HepG2 (cell line): ENCODE measurements around the gene SMC1B. TPM values are rescaled to one million over a fixed set of nuclear protein-coding genes. Genes with fewer than 3 reads are reported as not detected.

Experiments
- ATF6 ChIP-seq: sonication (generic); formaldehyde crosslinking; conservative IDR thresholded peaks from 2 replicates; pipeline ENCODE4 v1.4.0; 2020; ENCODE audit warnings: missing genetic modification reagents
- ETV5 ChIP-seq: IDR thresholded peaks from 2 replicates; pipeline ENCODE4 v1.6.1; 2018; ENCODE audit warnings: missing biosample characterization, missing genetic modification reagents, inconsistent platforms, borderline replicate concordance
- ETV6 ChIP-seq: sonication (generic); formaldehyde crosslinking; conservative IDR thresholded peaks from 2 replicates; pipeline ENCODE4 v1.4.0; 2020; ENCODE audit warnings: missing genetic modification reagents
- FOXC1 ChIP-seq: sonication (generic); formaldehyde crosslinking; IDR thresholded peaks from 2 replicates; pipeline ENCODE4 v1.8.0; 2022; ENCODE audit warnings: mild to moderate bottlenecking, missing genetic modification reagents, borderline replicate concordance
- KDM4B ChIP-seq: sonication (generic); formaldehyde crosslinking; IDR thresholded peaks from 2 replicates; pipeline ENCODE4 v1.4.0; 2020; ENCODE audit warnings: missing genetic modification reagents
- KLF13 ChIP-seq: sonication (generic); formaldehyde crosslinking; IDR thresholded peaks from 2 replicates; pipeline ENCODE4 v1.4.0; 2020; ENCODE audit warnings: mild to moderate bottlenecking, missing genetic modification reagents
- MIXL1 ChIP-seq: IDR thresholded peaks from 2 replicates; pipeline ENCODE4 v1.6.1; 2016
- MLXIP ChIP-seq: sonication (generic); formaldehyde crosslinking; IDR thresholded peaks from 2 replicates; pipeline ENCODE4 v1.9.0; 2021; ENCODE audit warnings: missing genetic modification reagents, borderline replicate concordance
- MTA3 ChIP-seq: sonication (generic); formaldehyde crosslinking; IDR thresholded peaks from 2 replicates; pipeline ENCODE4 v1.4.0; 2020; ENCODE audit warnings: missing genetic modification reagents
- NR3C1 ChIP-seq: sonication (generic); formaldehyde crosslinking; IDR thresholded peaks from 2 replicates; pipeline ENCODE4 v1.4.0; 2020; ENCODE audit warnings: missing genetic modification reagents
- PRDM10 ChIP-seq: sonication (generic); formaldehyde crosslinking; IDR thresholded peaks from 2 replicates; pipeline ENCODE4 v1.4.0; 2020; ENCODE audit warnings: low read depth, missing genetic modification reagents
- SIX4 ChIP-seq: sonication (generic); formaldehyde crosslinking; IDR thresholded peaks from 2 replicates; pipeline ENCODE4 v1.4.0; 2020; ENCODE audit warnings: missing genetic modification reagents
- THRA ChIP-seq: sonication (generic); formaldehyde crosslinking; IDR thresholded peaks from 2 replicates; pipeline ENCODE4 v1.4.0; 2020; ENCODE audit warnings: missing genetic modification reagents, borderline replicate concordance
- ZFP37 ChIP-seq: sonication (generic); formaldehyde crosslinking; IDR thresholded peaks from 2 replicates; pipeline ENCODE4 v1.4.0; 2020; ENCODE audit warnings: missing genetic modification reagents, borderline replicate concordance
- ZNF180 ChIP-seq: sonication (generic); formaldehyde crosslinking; IDR thresholded peaks from 2 replicates; pipeline ENCODE4 v1.4.0; 2020; ENCODE audit warnings: low read depth, missing genetic modification reagents, borderline replicate concordance
- ZNF263 ChIP-seq: sonication (generic); formaldehyde crosslinking; IDR thresholded peaks from 2 replicates; pipeline ENCODE4 v1.4.0; 2020; ENCODE audit warnings: missing genetic modification reagents
- ZNF337 ChIP-seq: sonication (generic); formaldehyde crosslinking; IDR thresholded peaks from 2 replicates; pipeline ENCODE4 v1.5.1; 2020; ENCODE audit warnings: missing genetic modification reagents, low read depth, mild to moderate bottlenecking, borderline replicate concordance
- ZNF564 ChIP-seq: sonication (generic); formaldehyde crosslinking; IDR thresholded peaks from 2 replicates; pipeline ENCODE4 v1.8.1; 2023; ENCODE audit warnings: mild to moderate bottlenecking, missing genetic modification reagents
- ZNF788 ChIP-seq: sonication (generic); formaldehyde crosslinking; IDR thresholded peaks from 2 replicates; pipeline ENCODE4 v1.5.0; 2020; ENCODE audit warnings: mild to moderate bottlenecking, missing genetic modification reagents, borderline replicate concordance
- polyA plus RNA-seq, 8 experiments: library from polyadenylated mRNA; depleted of rRNA in 3 of 8; stranded (reverse) in 7 of 8; unstranded in 1 of 8; fragments of >200 nt; fragmentation: Illumina TruSeq in 4 of 8; extraction: Trizol in 4 of 8; gene quantifications; 2 replicates each; pipeline versions ENCODE4 v1.2.1 to v1.2.3, GENCODE V29; 2011 to 2016; ENCODE audit warnings: low read depth in 4 of 8, missing spikeins in 1 of 8, mixed read lengths in 1 of 8; ENCODE audit not compliant: insufficient read depth in 1 of 8
- total RNA-seq, 5 experiments: library from RNA; depleted of rRNA; stranded (reverse); fragments of >200 nt; fragmentation: Illumina TruSeq; extraction: Trizol; gene quantifications; 2 replicates each; pipeline ENCODE4 v1.2.3, GENCODE V29; 2016; ENCODE audit warnings: low read depth in 1 of 5

SMC1B gene
- total and polyA plus RNA-seq, 2 of the 13 experiments (the other 11 are each of a cell fraction or from before 2014, with no cell fraction given), result not detected

- TF ChIP-seq ZNF564 (peak; percentile 97), ZNF263 (CRISPR knock-in tag) (peak; percentile 80), ZNF180 (CRISPR knock-in tag) (0 out of 2 replicates have a peak, but pooled peaks have one; percentile 32), ATF6 (CRISPR knock-in tag) (no peak), PRDM10 (CRISPR knock-in tag) (no peak; the same call in 1 of the 2 replicates), ETV6 (CRISPR knock-in tag) (peak; percentile 37; the same call in 1 of the 2 replicates), MLXIP (CRISPR knock-in tag) (no peak), ZNF788 (CRISPR knock-in tag) (peak; percentile 69; the same call in 1 of the 2 replicates), KDM4B (no peak), KLF13 (CRISPR knock-in tag) (no peak), ZFP37 (CRISPR knock-in tag) (no peak; the same call in 1 of the 2 replicates), FOXC1 (no peak), THRA (CRISPR knock-in tag) (peak; percentile 11; the same call in 1 of the 2 replicates), MIXL1 (CRISPR knock-in tag) (peak; percentile 21; the same call in 1 of the 2 replicates), SIX4 (CRISPR knock-in tag) (no peak), ETV5 (peak; percentile 64; the same call in 1 of the 2 replicates), NR3C1 (CRISPR knock-in tag) (no peak), MTA3 (CRISPR knock-in tag) (no peak), ZNF337 (CRISPR knock-in tag) (no peak)
Observed at GRCh38 chr22:45309422-45310227, 103.8 kb downstream of the SMC1B start, which contains the start of gene FAM118A (continued).
